Sigmoid colon (tissue), 7 donors: Measurements from ENCODE around the gene SMIM23. TPM values are rescaled to one million over a fixed set of nuclear protein-coding genes. Genes with fewer than 3 reads are reported as not detected.

Experiments
- DNase-seq: peaks from one replicate; pipeline ENCODE4 v3.0.0-alpha.2; 2019
- H3K27ac ChIP-seq, 4 donors: fragments of 200-600 bp; sonication (generic); one replicate each; pipeline ENCODE4 v1.5.1; 2016 to 2019; ENCODE audit warnings: mild to moderate bottlenecking in 1 of 4
- H3K27me3 ChIP-seq, 3 donors: fragments of 200-600 bp; sonication (generic); one replicate each; pipeline ENCODE4 v1.5.1; 2019; ENCODE audit warnings: mild to moderate bottlenecking in 1 of 3
- H3K36me3 ChIP-seq, 4 donors: fragments of 200-600 bp; sonication (generic); one replicate each; pipeline ENCODE4 v1.5.1; 2016 to 2019
- H3K4me1 ChIP-seq, 4 donors: fragments of 200-600 bp; sonication (generic); one replicate each; pipeline ENCODE4 v1.5.1; 2017 to 2019
- H3K4me3 ChIP-seq, 4 donors: fragments of 200-600 bp; sonication (generic); one replicate each; pipeline ENCODE4 v1.5.1; 2017 to 2019; ENCODE audit warnings: mild to moderate bottlenecking in 2 of 4, moderate library complexity in 1 of 4
- H3K9me3 ChIP-seq, 4 donors: fragments of 200-600 bp in 3 of 4; sonication (generic) in 3 of 4; one replicate each; pipeline versions ENCODE4 v1.5.1 to v1.6.1; 2013 to 2019
- CTCF ChIP-seq, 4 experiments: fragments of 450-650 bp in 3 of 4; fragments of 200-600 bp in 1 of 4; IDR thresholded peaks; one replicate each; pipeline ENCODE4 v1.5.1; 2016 to 2019; ENCODE audit warnings: antibody characterized with exemption in 4 of 4, mild to moderate bottlenecking in 3 of 4, moderate library complexity in 2 of 4
- EP300 ChIP-seq, 4 donors: sonication (generic); formaldehyde crosslinking; IDR thresholded peaks; one replicate each; pipeline ENCODE4 v1.6.1; 2017; ENCODE audit warnings: antibody characterized with exemption in 4 of 4
- POLR2A ChIP-seq, 2 donors: fragments of 450-650 bp; IDR thresholded peaks; one replicate each; pipeline ENCODE4 v1.6.1; 2016; ENCODE audit warnings: antibody characterized with exemption in 2 of 2, mild to moderate bottlenecking in 2 of 2, moderate library complexity in 2 of 2
- POLR2AphosphoS5 ChIP-seq, 4 donors: sonication (generic); formaldehyde crosslinking; IDR thresholded peaks; one replicate each; pipeline ENCODE4 v1.6.1; 2017; ENCODE audit warnings: antibody characterized with exemption in 4 of 4
- WGBS, 2 donors: extraction: QIAGEN DNeasy Blood & Tissue Kit; methylation state at CpG; one replicate each; pipeline ENCODE4 v1.1.7; 2013; 5-methylcytosine and 5-hydroxymethylcytosine counted together
- intact Hi-C: fragments of 100-400 bp; cut with DNase I; formaldehyde crosslinking; loops from one replicate; pipeline ENCODE4 v1.15.1; 2023
- polyA plus RNA-seq, 3 donors: library from polyadenylated mRNA; stranded (reverse); fragments of 200-250 nt; gene quantifications; one replicate each; pipeline ENCODE4 v1.2.3, GENCODE V29; 2013
- total RNA-seq, 4 donors: library from RNA; depleted of rRNA; stranded (reverse); fragments of >200 nt; gene quantifications; one replicate each; pipeline ENCODE4 v1.1.0, GENCODE V29; 2016
- donor health status: healthy with polysubstance abuse.
- donor health status: Bipolar disorder and iron deficiency.
- donor health status: healthy.

SMIM23 gene
- total RNA-seq, result not detected
- not detected for polyA plus RNA-seq

GRCh38 chr5:171785517-171785916 is at the start of gene SMIM23:
TSS of gene SMIM23 (plus strand) at chr5:171785817. CDS start at chr5:171785872, 55 bp downstream.
- Histone ChIP-seq H3K27me3 (no peaks in the 10 kb centered on the region), H3K36me3 (no peaks in the 10 kb centered on the region), H3K4me3 (no peak within 1 kb of the TSS), H3K9me3 (no peaks in the 10 kb centered on the region), H3K4me1 (no peaks in the 10 kb centered on the region), H3K27ac (no peak within 1 kb of the TSS)
- TF ChIP-seq POLR2AphosphoS5 (IDR thresholded peaks at IDR 0.05) (no peak), CTCF (IDR thresholded peaks at IDR 0.05) (no peak)
- DNase-seq, result no peak
- intact Hi-C loops, result no loop called here

DNA sequence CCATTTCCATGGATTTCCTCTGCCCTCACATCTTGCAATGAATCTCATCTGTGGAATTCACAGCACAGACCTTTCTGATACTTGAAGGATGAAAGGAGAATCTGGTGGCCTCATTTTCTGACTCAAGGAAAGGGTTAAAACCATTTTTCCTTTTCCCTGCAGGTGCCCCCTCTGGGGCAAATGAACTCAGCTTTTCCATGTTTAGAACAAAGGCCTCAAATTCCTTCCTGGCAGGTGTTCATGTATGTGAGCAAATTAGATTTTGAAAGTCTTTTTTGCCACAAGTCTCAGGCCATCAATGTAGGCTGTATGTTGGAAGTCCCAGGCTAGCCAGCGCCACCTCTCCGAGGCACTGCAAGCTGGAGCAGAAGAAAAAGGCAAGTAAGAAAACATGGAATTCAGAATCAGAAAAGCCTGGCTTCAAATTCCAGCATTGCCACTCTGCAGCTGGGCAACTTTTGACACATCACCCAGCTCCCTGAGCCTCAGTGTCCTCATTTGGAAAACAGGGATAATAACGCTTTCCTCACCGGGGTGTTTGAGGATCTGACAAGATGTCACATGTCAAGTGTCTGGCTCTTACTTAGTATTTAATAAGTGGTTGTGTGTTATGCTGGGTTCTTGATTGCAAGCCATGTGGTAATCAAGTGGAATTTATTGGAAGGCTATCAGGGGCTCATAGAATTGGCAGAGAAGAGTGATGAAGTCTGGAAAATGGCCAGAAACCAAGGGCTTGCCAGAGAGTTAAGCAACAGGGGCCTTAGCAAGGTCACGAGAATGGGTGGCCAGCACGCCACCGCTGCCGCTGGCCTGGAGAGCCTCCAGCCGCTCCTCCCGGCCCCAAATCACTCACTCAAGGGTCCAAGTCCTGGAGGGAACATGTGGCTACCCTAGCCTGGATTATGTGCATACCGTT is 48.4 kb upstream of the SMIM23 start:
- Histone ChIP-seq H3K36me3 (no peaks in the 10 kb centered on the region), H3K9me3 (no peaks in the 10 kb centered on the region), H3K4me1 (peaks cover 0 to 4% (median 0%) of the 10 kb centered on the region in 4 donors), H3K4me3 (no peak overlapping the region), H3K27me3 (no peaks in the 10 kb centered on the region), H3K27ac (no peak overlapping the region)
- 79 to 80% methylated on average over 11 of the region's 11 CpGs for WGBS, 2 donors
- intact Hi-C loops, result no loop called here
- no peak for DNase-seq
- TF ChIP-seq EP300 (IDR thresholded peaks at IDR 0.05) (no peak), POLR2A (IDR thresholded peaks at IDR 0.05) (no peak), POLR2AphosphoS5 (IDR thresholded peaks at IDR 0.05) (no peak), CTCF (IDR thresholded peaks at IDR 0.05) (no peak)

DNA sequence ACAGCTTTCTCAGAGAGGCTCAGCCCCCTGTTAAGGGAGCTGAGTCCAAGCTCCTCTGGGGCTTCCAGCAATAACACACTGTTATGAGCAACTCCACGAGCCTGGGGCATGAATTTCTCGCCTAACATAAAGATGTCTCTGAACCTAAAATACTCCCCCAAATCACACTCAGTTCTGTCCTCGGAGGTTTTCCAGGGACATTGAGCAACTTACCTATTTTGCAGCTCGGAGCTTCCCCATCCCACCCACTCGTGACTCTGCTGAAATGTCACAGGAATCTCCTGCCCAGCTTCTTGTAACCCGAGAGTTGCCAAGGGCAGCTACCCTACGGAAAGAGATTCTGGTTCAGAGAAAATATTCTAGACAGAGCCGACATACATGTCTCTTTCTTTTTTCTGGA is 47.1 kb upstream of the SMIM23 start:
- intact Hi-C loops, result no loop called here
- Histone ChIP-seq H3K27me3 (no peaks in the 10 kb centered on the region), H3K27ac (no peak overlapping the region), H3K4me3 (no peak overlapping the region), H3K9me3 (no peaks in the 10 kb centered on the region), H3K36me3 (no peaks in the 10 kb centered on the region), H3K4me1 (peaks cover 0 to 4% (median 0%) of the 10 kb centered on the region in 4 donors)
- DNase-seq, result no peak
- TF ChIP-seq EP300 (IDR thresholded peaks at IDR 0.05), result no peak
- no peak for TF ChIP-seq CTCF (IDR thresholded peaks at IDR 0.05)
- TF ChIP-seq POLR2A (IDR thresholded peaks at IDR 0.05), result no peak
- TF ChIP-seq POLR2AphosphoS5 (IDR thresholded peaks at IDR 0.05), result no peak
- WGBS, 2 donors, result 80 to 83% methylated on average over 8 of the region's 8 CpGs

- H3K9me3 ChIP-seq, result no peaks in the 10 kb centered on the region
- WGBS, 2 donors, result 91 to 92% methylated on average over 6 of the region's 6 CpGs
- no peaks in the 10 kb centered on the region for H3K27me3 ChIP-seq
- H3K36me3 ChIP-seq, result no peaks in the 10 kb centered on the region
- H3K4me1 ChIP-seq, result peaks cover 0 to 4% (median 0%) of the 10 kb centered on the region in 4 donors
- intact Hi-C loops, result no loop called here
- TF ChIP-seq POLR2AphosphoS5 (IDR thresholded peaks at IDR 0.05) (no peak), EP300 (IDR thresholded peaks at IDR 0.05) (no peak), CTCF (IDR thresholded peaks at IDR 0.05) (no peak), POLR2A (IDR thresholded peaks at IDR 0.05) (no peak)
- H3K27ac ChIP-seq, result no peak overlapping the region
- no peak for DNase-seq
- no peak overlapping the region for H3K4me3 ChIP-seq
Observed at GRCh38 chr5:171739271-171739670, 46.3 kb upstream of the SMIM23 start.
